T1000 (cell line): ENCODE results near the gene C14orf132.

ENCODE experiments used
- DNase-seq: peaks from one replicate; lab custom pipeline; 2025; ENCODE audit warnings: mixed read lengths; lab: John Stamatoyannopoulos, UW

The C14orf132 gene

GRCh38 chr14:96039633-96040311, 610 bp downstream of the C14orf132 start:
- DNase-seq = no peak

GRCh38 chr14:96040828-96041371, 1.7 kb downstream of the C14orf132 start:
- DNase-seq = no peak

DNA sequence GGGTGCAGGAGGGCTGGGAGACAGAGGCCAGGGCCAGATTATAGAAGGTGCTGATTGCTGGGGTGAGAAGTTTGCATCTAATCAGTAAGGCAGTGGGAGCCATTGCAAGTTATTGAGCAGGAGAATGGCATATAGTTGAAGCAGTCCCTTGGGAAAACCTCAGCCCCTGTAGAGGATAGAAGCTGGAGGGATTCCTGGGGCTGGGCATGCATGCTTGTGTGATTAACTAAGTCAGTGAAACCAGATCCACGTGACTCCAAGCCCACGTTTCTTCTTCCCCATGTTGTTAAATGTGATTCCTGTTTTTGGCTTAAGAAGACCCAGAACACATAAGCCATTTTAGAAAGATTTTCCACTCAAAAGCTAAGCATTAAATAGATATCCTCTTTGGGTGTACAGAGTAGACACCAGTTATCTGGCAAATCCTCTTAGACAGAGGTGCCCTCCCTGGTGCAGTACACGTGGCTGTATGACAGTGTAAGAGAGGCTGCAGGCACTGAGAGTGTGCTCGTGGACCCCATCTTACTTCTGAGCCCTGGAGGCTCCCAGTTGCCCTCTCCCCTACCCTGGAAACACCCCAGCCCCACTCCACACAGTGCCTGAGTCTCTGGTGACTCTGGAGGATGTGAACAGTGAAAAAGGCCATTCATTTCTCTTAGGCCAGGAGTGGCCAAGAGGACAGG, 3.2 kb downstream of the C14orf132 start:
- no peak for DNase-seq

DNA sequence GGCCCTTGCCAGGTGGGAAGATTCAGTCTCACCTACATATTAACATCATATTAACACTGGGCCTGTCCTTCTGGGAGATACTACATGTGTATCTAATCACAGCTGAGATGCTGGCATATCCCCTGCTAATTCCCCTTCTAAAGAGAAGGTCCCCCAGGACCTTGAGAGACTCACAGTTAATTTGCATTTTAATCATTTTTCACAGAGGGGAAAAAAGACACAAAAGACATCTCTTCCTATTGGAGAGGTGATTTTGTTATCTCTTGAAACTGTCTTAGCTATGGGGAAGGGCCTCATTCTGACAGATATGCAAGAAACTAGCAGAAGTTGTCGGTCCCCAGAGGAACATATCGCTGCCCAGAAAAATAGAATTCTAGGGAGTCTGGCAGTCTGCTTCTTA, 7.5 kb downstream of the C14orf132 start:
- no peak for DNase-seq

DNA sequence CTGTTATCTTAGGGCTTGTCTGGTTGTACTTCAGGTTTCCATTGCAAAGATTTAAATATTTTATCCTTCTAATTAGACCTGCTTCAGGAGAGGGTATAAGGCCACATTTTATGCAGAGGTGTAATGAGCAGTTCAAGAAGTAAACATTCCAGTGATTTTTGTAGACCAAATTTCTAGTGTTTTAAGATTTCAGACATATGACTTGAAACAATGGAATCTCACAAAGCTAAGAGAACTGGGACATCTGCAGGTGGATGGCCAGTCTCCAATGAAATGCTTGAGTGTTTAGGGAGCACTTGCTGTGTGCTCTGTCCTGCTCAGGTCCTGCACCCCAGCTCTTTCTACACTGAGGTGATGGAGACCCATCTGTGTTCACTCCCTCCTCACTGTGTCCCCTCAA, 7.9 kb downstream of the C14orf132 start:
- DNase-seq = no peak

DNA sequence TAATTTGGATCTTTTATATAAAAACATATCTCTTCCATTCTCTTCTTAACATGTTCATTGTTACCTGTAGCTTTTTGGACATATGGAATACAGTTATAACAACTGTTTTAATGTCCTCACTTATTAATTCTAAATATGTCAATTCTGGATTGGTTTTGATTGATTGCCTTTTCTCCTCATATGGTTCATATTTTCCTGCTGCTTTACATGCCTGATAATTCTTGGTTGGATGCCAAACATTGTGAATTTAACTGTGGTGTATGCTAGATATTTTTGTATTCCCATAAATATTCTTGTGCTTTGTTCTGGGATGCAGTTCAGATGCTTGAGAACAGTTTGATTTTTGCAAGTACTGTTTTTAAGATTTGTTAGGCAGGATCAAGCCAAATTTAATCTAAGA, 10.8 kb downstream of the C14orf132 start:
- DNase-seq = no peak

- DNase-seq = no peak
Measured at GRCh38 chr14:96050482-96050881, 11.3 kb downstream of the C14orf132 start.

DNA sequence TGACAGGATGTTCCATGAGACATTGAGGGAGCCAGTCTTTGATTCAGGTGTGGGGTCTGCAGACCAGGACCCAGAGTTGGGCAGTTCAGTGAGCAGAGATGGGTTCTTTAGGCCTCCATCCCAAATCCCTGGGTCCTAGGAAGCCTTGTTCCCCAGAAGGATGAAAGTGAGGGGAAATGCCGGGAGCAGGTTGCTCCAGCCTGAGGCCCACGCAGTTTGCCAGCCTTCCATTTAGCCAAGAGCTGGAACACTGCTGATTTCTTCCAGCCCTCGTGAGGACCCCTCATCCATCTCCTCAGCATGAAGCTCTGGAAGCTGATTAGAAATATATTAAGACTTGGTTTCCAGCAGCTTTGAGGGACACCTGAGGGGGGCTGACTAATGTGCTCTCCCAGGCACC, 12.1 kb downstream of the C14orf132 start:
- DNase-seq = no peak

DNA sequence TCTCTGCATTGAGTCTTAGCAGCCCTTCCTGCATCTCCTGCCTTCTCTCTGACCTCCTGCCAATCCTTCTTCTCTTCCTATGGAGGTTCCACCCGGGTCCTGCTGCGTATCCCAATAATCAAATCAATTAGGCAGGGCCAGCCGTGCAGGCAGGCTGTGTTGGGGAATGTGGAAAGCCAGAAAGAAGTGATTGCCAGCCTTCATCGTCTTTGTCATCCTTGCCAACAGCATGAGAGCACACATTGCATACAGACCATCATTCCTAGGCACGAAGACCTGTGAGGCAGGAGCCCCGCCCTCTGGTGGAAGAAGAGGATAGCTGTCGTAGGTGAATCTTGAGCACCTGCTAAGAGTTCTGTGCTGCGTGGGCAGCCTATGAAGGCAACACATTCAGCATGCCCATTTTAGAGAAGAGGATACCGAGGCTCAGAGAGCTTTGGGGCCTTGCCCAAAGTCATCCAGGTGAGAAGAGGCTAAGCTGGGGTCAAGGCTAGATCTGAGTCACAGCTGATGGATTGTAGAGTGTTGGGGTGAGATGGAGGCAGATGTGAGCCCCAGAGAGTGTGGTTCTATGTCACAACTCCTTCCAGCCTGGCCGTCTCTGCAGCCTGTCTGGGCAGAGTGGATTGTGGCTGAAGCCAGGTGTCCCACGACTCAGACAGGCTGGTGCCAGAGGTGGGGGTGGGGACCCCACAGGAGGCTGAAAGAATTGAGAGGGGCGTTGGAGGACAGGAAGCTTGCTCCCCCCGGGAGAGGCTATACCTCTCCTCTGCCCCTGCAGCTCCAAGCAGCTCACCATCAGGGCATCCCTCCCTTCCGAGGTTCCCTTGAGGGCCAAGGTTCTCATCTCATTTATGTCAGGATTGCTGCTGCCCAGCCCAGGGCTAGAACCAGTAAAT, 12.7 kb downstream of the C14orf132 start:
- no peak for DNase-seq

DNA sequence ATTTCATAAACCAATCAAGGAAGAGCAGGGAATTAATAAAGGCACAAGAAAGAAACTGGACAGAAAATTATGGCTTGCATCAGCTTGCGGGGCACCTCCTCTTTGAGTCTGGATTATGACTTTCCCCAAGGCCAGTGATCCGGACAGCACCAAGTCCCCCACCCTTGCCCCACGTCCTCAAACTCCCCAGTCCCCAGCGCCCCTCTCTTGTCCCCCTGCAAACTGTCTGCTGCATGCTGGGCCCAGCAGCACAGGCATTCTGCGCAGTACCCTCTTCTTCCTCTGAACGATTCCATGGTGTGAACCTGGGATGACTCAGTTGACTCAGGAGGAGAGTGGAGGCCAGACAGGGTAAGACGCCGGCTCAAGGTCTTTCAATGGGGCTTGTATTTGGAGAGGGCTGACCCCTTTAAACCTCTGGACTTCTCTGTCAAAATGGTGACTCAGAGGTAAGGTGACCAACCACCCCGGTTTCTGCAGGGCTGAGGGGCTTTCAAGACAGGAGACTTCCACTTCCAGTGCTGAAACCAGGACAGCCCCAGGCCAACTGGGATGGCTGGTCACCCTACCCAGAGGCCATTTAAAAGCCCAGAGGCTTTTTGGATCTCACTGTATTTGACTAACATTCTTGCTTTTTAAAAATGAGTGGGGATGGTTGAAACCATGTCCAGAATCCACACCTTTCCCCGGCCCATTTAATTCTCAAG, 13.5 kb downstream of the C14orf132 start:
- DNase-seq = no peak

DNA sequence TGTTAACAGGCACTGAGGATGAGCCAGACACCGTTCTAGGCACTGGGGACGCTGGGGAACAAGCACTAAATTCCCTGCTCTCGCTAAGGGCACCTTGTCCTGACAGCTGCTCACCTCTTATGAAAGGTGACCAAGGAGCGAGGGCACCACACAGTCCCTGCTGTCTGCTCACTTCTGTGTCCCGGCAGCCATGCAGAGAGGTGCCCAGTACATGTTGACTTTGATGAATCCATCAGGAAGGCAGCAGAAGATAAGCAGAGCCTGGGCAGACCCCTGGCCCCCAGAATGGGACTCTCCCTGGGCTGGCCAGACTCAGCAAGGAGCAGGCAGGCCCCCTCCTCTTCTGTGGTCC, 14.1 kb downstream of the C14orf132 start:
- DNase-seq = no peak

DNA sequence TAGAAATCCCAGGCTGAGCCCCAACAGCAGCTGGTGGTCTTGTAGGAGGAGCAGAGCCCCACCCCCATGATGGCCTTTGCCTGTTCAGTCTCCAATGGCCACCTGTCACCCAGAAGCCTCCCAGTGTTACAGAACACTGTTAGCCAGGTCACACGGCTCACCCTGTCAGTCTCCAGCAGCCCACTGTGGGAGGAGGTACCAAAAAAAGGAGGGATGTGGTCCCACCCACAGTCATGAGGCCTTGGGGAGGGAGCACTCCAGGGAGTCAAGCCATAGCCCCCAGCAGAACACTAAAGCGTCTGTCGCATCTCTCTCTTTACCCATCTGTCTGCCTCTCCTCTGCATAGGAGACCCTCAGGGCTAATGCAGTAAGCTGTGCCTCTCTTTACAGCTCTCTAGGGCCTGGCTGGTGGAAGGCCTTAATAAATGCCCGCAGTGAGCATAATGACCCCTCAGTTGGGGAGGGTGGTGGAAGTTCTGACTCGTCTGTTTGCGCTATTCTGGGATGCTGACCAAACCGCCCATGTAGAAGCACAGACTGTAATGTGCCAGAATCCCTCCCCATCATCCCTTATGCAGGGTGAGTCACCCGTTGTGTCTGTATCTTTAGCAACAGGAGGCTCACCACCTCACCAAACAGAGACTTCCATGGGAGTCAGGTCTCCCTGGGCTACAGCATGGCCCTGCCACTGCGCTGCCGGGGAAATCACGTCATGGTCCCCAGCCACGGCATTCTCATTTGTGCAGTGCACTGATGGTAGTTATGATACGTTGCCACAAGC, 14.6 kb downstream of the C14orf132 start:
- peak; percentile 77 for DNase-seq

DNA sequence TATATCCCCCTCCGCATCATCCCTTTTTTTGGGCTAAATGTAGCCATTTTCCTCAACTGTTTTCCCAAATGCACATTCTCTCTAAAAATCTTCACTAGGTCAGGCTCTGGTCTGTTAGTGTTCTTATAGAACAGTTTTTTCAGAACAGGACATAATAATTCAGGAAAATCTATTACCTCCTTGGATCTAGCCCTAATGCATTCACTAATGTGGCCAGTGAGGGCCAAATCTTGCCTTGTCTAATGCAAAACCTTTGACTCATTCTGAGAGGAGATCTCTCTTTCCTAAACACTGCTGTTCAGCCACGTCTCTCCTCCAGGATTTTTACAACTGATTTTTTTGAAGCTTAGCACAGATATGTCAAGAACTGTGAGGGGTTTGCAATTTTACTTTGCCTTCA, 15.5 kb downstream of the C14orf132 start:
- no peak for DNase-seq

DNA sequence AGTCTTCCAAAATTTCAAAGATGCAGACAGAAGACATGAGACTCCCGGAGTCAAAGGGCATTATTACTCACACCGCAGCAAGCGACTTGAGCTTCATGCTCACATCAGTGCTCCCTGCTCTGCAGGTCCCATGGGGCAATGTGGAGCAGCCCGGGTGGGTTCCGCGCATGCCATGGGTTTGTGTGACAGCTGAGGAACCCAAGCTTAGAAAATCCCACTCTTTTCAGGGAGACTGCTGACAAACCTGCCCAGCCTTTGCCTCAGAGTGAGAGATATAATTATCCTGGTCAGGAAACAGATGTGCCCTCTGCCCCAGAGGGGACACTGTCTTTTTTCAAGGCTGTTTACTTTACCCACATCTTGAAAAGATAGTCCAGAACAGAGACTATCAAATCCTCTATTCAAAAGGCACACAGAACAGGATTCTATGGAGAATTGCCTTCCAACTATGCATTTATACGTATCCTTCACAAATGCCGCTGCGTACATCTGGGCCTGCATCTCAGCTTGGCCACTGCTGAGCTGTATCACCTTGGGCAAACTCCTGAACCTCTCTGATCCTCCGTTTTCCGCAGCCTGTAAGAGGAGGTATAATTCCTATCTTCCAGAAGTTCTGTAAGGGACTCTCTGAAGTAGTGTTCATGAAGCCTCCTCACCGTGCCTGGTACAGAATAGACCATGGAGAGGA, 16.0 kb downstream of the C14orf132 start:
- DNase-seq = no peak

GRCh38 chr14:96055753-96056508, 16.8 kb downstream of the C14orf132 start:
- no peak for DNase-seq

DNA sequence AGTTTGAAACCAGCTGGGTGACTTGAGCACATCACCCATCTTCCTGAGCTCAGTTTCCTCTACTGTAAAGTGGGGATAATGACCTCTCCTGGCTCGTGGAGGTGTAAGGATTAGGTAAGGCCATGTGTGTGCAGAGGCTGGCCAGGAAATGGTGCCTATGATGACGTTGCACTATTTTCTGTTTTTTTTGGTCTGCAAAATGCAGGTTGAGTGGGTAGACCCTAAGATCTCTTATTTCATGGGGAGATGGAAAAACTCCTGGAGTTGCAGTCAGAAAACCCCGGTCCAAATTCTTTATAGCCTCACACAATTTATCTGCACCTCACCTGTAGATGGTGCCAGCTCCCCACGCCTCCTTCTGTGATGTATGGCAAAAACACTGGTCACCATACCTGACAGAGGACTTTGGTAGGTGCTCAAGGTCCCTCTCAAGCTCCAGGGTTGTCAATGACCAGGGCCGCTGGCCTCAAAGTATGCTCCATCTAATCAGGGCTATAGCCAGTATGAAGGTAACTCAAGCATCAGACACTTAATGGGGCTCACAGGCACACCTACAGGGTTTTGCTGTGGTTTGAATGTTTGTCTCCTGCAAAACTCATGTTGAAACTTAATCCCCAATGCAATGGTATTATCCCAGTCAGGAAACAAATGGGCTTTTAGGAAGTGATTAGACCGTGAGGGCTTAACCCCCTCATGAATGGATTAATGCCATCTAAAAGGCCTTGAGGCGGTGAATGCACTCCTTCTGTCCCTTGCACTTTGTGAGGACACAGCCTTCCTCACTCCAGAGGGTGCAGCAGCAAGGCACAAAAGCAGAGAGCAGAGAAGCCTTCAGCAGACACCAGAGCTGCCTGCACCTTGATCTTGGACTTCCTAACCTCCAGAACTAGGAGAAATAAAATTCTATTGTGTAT, 17.6 kb downstream of the C14orf132 start:
- no peak for DNase-seq

DNA sequence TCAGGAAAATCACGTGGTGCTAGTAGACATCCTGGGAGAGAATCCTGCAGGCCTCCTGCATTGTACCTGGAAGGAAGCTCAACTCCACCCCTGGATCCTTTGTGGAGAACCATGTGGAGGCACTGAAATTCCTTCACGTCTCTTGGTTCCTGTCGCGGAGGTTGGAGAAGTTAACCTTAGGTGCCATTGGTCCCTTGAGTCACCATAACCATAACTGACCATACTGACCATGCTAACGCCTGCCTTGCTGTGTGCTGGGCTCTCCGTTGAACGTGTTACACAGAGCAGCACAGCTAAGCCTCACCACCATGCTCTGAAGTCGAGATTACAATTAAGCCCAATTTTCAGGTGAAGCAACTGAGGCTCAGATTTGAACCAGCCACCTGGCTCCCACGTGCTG, 18.6 kb downstream of the C14orf132 start:
- DNase-seq = no peak

- DNase-seq = no peak
Measured at GRCh38 chr14:96058576-96059200, 19.5 kb downstream of the C14orf132 start.
